HCT116 (cell line): ENCODE data around the gene LRRFIP2. TPM values are rescaled to one million over a fixed set of nuclear protein-coding genes. Genes with fewer than 3 reads are reported as not detected.

ENCODE experiments used
- ATAC-seq: fragments of 200-7000 bp; cut with Tn5 transposase; 2 replicates; pipeline ENCODE4 v1.9.1; 2020; ENCODE audit warnings: mild to moderate bottlenecking, moderate library complexity
- BruUV-seq: library from RNA; stranded (reverse); fragments of 400-500 nt; replicated peaks from 2 replicates; lab custom pipeline; 2021; lab: Mats Ljungman, UMichigan
- CTCF ChIA-PET: fragments of 300-600 bp; sonication (Branson Sonifier 250); formaldehyde crosslinking; loops from one replicate; lab custom pipeline; 2021; ENCODE audit warnings: antibody characterized with exemption; lab: Charles Lee
- POLR2A ChIA-PET: fragments of 300-600, 350-600 bp; sonication (Branson Sonifier 250); formaldehyde crosslinking; loops from one replicate; lab custom pipeline; 2021; ENCODE audit warnings: antibody characterized with exemption; lab: Charles Lee
- RAD21 ChIA-PET, 2 experiments: fragments of 300-600 bp; sonication (Branson Sonifier 250); formaldehyde crosslinking; loops; one replicate each; lab custom pipeline; 2023; ENCODE audit warnings: low total read pairs in 2 of 2; ENCODE audit not compliant: uncharacterized antibody in 2 of 2, unreplicated experiment in 2 of 2, low non-redundant PET in 1 of 2; lab: Charles Lee
- DNase-seq: peaks from one replicate; pipeline ENCODE4 v3.0.0-alpha.2; 2010; ENCODE audit warnings: low read depth, low spot score
- H2AFZ ChIP-seq: fragments of 200-600 bp; shearing (Covaris generic), sonication (generic); 2 replicates; pipeline ENCODE4 v1.6.1; 2017; ENCODE audit warnings: low read depth, mixed run types, mixed read lengths, antibody characterized with exemption, low read length; ENCODE audit not compliant: poor library complexity, severe bottlenecking
- H3K27ac ChIP-seq: 2 replicates; pipeline ENCODE4 v1.5.1; 2012; ENCODE audit warnings: low read depth, low read length
- H3K27me3 ChIP-seq: fragments of 200-600 bp; sonication (generic); 2 replicates; pipeline ENCODE4 v1.6.1; 2016; ENCODE audit warnings: mixed run types, low read length, mixed read lengths; ENCODE audit not compliant: insufficient read depth
- H3K36me3 ChIP-seq, 2 experiments: fragments of 200-500 bp in 1 of 2; fragments of 200-600 bp in 1 of 2; sonication (Bioruptor generic) in 1 of 2; sonication (generic) in 1 of 2; 2 replicates each; pipeline versions ENCODE4 v1.5.1 to v1.6.1; 2014 to 2016; ENCODE audit warnings: low read length in 2 of 2, inconsistent platforms in 1 of 2, mixed read lengths in 1 of 2, mixed run types in 1 of 2; ENCODE audit not compliant: insufficient read depth in 2 of 2, control insufficient read depth in 1 of 2
- H3K4me1 ChIP-seq, 2 experiments: fragments of 200-600 bp in 1 of 2; sonication (generic) in 1 of 2; 2 replicates each; pipeline versions ENCODE4 v1.5.1 to v1.6.1; 2012 to 2017; ENCODE audit warnings: low read length in 2 of 2, inconsistent platforms in 1 of 2, mild to moderate bottlenecking in 1 of 2, mixed read lengths in 1 of 2, mixed run types in 1 of 2, moderate library complexity in 1 of 2; ENCODE audit not compliant: insufficient read depth in 2 of 2, control insufficient read depth in 1 of 2
- H3K4me2 ChIP-seq: fragments of 200-600 bp; sonication (generic); 2 replicates; pipeline ENCODE4 v1.6.1; 2017; ENCODE audit warnings: mixed run types, low read length, mixed read lengths
- H3K4me3 ChIP-seq, 2 experiments: fragments of 200-600 bp in 1 of 2; sonication (generic) in 1 of 2; replicated peaks in 1 of 2; 2 replicates each; pipeline ENCODE4 v1.5.1; 2011 to 2016; ENCODE audit warnings: low read length in 2 of 2, control low read depth in 1 of 2, low read depth in 1 of 2, mild to moderate bottlenecking in 1 of 2, mixed read lengths in 1 of 2, mixed run types in 1 of 2
- H3K79me2 ChIP-seq: fragments of 200-600 bp; sonication (generic); 2 replicates; pipeline ENCODE4 v1.6.1; 2017; ENCODE audit warnings: mild to moderate bottlenecking, mixed run types, low read length, moderate library complexity, mixed read lengths; ENCODE audit not compliant: insufficient read depth
- H3K9ac ChIP-seq: fragments of 200-600 bp; sonication (generic); 2 replicates; pipeline ENCODE4 v1.6.1; 2016; ENCODE audit warnings: low read length, mixed read lengths
- H3K9me2 ChIP-seq: fragments of 200-600 bp; sonication (generic), shearing (Covaris generic); 2 replicates; pipeline ENCODE4 v1.6.1; 2017; ENCODE audit warnings: mixed run types, mild to moderate bottlenecking, moderate library complexity; ENCODE audit not compliant: insufficient read depth
- H3K9me3 ChIP-seq, 2 experiments: fragments of 200-500 bp in 1 of 2; fragments of 200-600 bp in 1 of 2; sonication (Bioruptor generic) in 1 of 2; sonication (generic) in 1 of 2; 2 replicates each; pipeline ENCODE4 v1.6.1; 2014 to 2017; ENCODE audit warnings: low read length in 2 of 2, mixed read lengths in 2 of 2, inconsistent platforms in 1 of 2, low read depth in 1 of 2, mild to moderate bottlenecking in 1 of 2, mixed run types in 1 of 2, moderate library complexity in 1 of 2; ENCODE audit not compliant: control insufficient read depth in 1 of 2, insufficient read depth in 1 of 2
- H4K20me1 ChIP-seq: fragments of 200-600 bp; sonication (generic), shearing (Covaris generic); 2 replicates; pipeline ENCODE4 v1.6.1; 2017; ENCODE audit warnings: mixed run types, mild to moderate bottlenecking, moderate library complexity; ENCODE audit not compliant: insufficient read depth
- CBX3 ChIP-seq: IDR thresholded peaks from 2 replicates; pipeline ENCODE4 v1.6.1; 2012; ENCODE audit warnings: low read depth
- CEBPB ChIP-seq: IDR thresholded peaks from 2 replicates; pipeline ENCODE4 v1.6.1; 2012; ENCODE audit warnings: low read depth
- CTCF ChIP-seq, 3 experiments: fragments of 200-600 bp in 1 of 3; sonication (generic) in 1 of 3; IDR thresholded peaks in 2 of 3; conservative IDR thresholded peaks in 1 of 3; 2 replicates each; pipeline ENCODE4 v1.5.1; 2012 to 2017; ENCODE audit warnings: low read depth in 2 of 3, low read length in 2 of 3, antibody characterized with exemption in 1 of 3, borderline replicate concordance in 1 of 3, control low read depth in 1 of 3, mild to moderate bottlenecking in 1 of 3, mixed read lengths in 1 of 3, mixed run types in 1 of 3, moderate library complexity in 1 of 3; ENCODE audit not compliant: insufficient read depth in 1 of 3
- EGR1 ChIP-seq: IDR thresholded peaks from 2 replicates; pipeline ENCODE4 v1.6.1; 2012; ENCODE audit warnings: low read depth
- ELF1 ChIP-seq: IDR thresholded peaks from 2 replicates; pipeline ENCODE4 v1.6.1; 2012; ENCODE audit warnings: low read depth, borderline replicate concordance
- EZH2 ChIP-seq: fragments of 200-600 bp; sonication (generic); IDR thresholded peaks from 2 replicates; pipeline ENCODE4 v1.6.1; 2017; ENCODE audit warnings: antibody characterized with exemption, mixed run types
- FOSL1 ChIP-seq: IDR thresholded peaks from 2 replicates; pipeline ENCODE4 v1.6.1; 2012; ENCODE audit warnings: low read depth
- JUND ChIP-seq: IDR thresholded peaks from 2 replicates; pipeline ENCODE4 v1.6.1; 2012
- POLR2A ChIP-seq: IDR thresholded peaks from 2 replicates; pipeline ENCODE4 v1.7.0; 2011; ENCODE audit warnings: borderline replicate concordance; ENCODE audit not compliant: insufficient read depth, insufficient read length; ENCODE audit errors: extremely low read depth
- POLR2AphosphoS5 ChIP-seq: IDR thresholded peaks from 2 replicates; pipeline ENCODE4 v1.6.1; 2011; ENCODE audit warnings: mild to moderate bottlenecking, low read depth, low read length, moderate library complexity
- RAD21 ChIP-seq: IDR thresholded peaks from 2 replicates; pipeline ENCODE4 v1.6.1; 2012; ENCODE audit warnings: low read depth, mild to moderate bottlenecking
- SIN3A ChIP-seq: IDR thresholded peaks from 2 replicates; pipeline ENCODE4 v1.6.1; 2012; ENCODE audit warnings: low read depth
- SP1 ChIP-seq: IDR thresholded peaks from 2 replicates; pipeline ENCODE4 v1.6.1; 2012; ENCODE audit warnings: low read depth
- SRF ChIP-seq: IDR thresholded peaks from 2 replicates; pipeline ENCODE4 v1.6.1; 2012; ENCODE audit warnings: low read depth
- TCF7L2 ChIP-seq: IDR thresholded peaks from 2 replicates; pipeline ENCODE4 v1.7.0; 2011; ENCODE audit warnings: borderline replicate concordance, inconsistent platforms; ENCODE audit not compliant: insufficient read depth, insufficient read length; ENCODE audit errors: extremely low read depth
- YY1 ChIP-seq: IDR thresholded peaks from 2 replicates; pipeline ENCODE4 v1.6.1; 2011; ENCODE audit warnings: low read length, low read depth, moderate library complexity, mild to moderate bottlenecking; ENCODE audit not compliant: insufficient replicate concordance; ENCODE audit errors: extremely low read depth
- ZBTB33 ChIP-seq: IDR thresholded peaks from 2 replicates; pipeline ENCODE4 v1.6.1; 2011; ENCODE audit warnings: mild to moderate bottlenecking, low read length, moderate library complexity; ENCODE audit not compliant: insufficient replicate concordance; ENCODE audit errors: extremely low read depth
- ZFX ChIP-seq: fragments of 450-650 bp; IDR thresholded peaks from 2 replicates; pipeline ENCODE4 v1.6.1; 2017
- intact Hi-C: fragments of 100-400 bp; cut with micrococcal nuclease; formaldehyde crosslinking; loops from 2 replicates; pipeline ENCODE4 v1.10.0; 2022
- total RNA-seq: library from RNA; stranded (reverse); gene quantifications from one replicate; pipeline ENCODE4 v1.2.1, GENCODE V29; 2021; ENCODE audit not compliant: unreplicated experiment
- TF ChIP-seq, protein P1 (sequence below): IDR thresholded peaks from 2 replicates; pipeline ENCODE4 v1.6.1; 2012
- TF ChIP-seq, protein P2 (sequence below): IDR thresholded peaks from 2 replicates; pipeline ENCODE4 v1.6.1; 2012; ENCODE audit warnings: low read depth

The LRRFIP2 gene
- total RNA-seq, 1 experiment from 2014 or later: 27.0 TPM

- H3K9me3 ChIP-seq: no peaks in the 10 kb centered on the region
- no peak overlapping the region for H3K4me3 ChIP-seq
- intact Hi-C loops: no loop called here
- ChIA-PET CTCF (no interaction called here), POLR2A (no interaction called here), RAD21 (no interaction called here)
- H3K27ac ChIP-seq: no peak overlapping the region
- no peak for ATAC-seq
- no peaks in the 10 kb centered on the region; the same call in 1 of the 2 replicates for H4K20me1 ChIP-seq
- H3K27me3 ChIP-seq: no peaks in the 10 kb centered on the region
- no peak overlapping the region for H2AFZ ChIP-seq
- no peaks in the 10 kb centered on the region for H3K79me2 ChIP-seq
- no peak overlapping the region for H3K4me2 ChIP-seq
- H3K9me2 ChIP-seq: no peaks in the 10 kb centered on the region
- no peaks in the 10 kb centered on the region for H3K36me3 ChIP-seq
- TF ChIP-seq CBX3 (no peak), TCF7L2 (no peak), SRF (no peak), ZFX (no peak), POLR2A (no peak), POLR2AphosphoS5 (no peak), RAD21 (no peak), CTCF (IDR thresholded peaks at IDR 0.05 in 2 of 3, conservative IDR thresholded peaks at IDR 0.05 in 1 of 3; ENCODE audit: borderline replicate concordance in 1 of 3, insufficient read depth in 1 of 3, low read depth in 2 of 3, low read length in 2 of 3) (no peak), JUND (no peak), ZBTB33 (no peak), ELF1 (no peak), YY1 (no peak), FOSL1 (no peak), SIN3A (no peak), SP1 (no peak), EGR1 (no peak), CEBPB (no peak), EZH2 (no peak)
- TF ChIP-seq, protein P1, sequence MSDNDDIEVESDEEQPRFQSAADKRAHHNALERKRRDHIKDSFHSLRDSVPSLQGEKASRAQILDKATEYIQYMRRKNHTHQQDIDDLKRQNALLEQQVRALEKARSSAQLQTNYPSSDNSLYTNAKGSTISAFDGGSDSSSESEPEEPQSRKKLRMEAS: no peak
- TF ChIP-seq, protein P2, sequence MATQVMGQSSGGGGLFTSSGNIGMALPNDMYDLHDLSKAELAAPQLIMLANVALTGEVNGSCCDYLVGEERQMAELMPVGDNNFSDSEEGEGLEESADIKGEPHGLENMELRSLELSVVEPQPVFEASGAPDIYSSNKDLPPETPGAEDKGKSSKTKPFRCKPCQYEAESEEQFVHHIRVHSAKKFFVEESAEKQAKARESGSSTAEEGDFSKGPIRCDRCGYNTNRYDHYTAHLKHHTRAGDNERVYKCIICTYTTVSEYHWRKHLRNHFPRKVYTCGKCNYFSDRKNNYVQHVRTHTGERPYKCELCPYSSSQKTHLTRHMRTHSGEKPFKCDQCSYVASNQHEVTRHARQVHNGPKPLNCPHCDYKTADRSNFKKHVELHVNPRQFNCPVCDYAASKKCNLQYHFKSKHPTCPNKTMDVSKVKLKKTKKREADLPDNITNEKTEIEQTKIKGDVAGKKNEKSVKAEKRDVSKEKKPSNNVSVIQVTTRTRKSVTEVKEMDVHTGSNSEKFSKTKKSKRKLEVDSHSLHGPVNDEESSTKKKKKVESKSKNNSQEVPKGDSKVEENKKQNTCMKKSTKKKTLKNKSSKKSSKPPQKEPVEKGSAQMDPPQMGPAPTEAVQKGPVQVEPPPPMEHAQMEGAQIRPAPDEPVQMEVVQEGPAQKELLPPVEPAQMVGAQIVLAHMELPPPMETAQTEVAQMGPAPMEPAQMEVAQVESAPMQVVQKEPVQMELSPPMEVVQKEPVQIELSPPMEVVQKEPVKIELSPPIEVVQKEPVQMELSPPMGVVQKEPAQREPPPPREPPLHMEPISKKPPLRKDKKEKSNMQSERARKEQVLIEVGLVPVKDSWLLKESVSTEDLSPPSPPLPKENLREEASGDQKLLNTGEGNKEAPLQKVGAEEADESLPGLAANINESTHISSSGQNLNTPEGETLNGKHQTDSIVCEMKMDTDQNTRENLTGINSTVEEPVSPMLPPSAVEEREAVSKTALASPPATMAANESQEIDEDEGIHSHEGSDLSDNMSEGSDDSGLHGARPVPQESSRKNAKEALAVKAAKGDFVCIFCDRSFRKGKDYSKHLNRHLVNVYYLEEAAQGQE: no peak
- no TSS peak for BruUV-seq
- no peak for DNase-seq
- H3K9ac ChIP-seq: no peak overlapping the region
- no peaks in the 10 kb centered on the region; a peak in 1 of 4 replicates for H3K4me1 ChIP-seq
Measured at GRCh38 chr3:37118163-37118562, 56.2 kb downstream of the LRRFIP2 start.
